Measurements from ENCODE around the gene ISG15.
A peak's percentile ranks its signal among the peaks of the same experiment; 100 is the strongest.
"Not testable (repeated sequence)": the region's sequence is repeated elsewhere in the genome, so short reads cannot be mapped to it uniquely, and the experiment has no call there.

Gene ISG15

GRCh38 chr1:972726-973458, 40.4 kb upstream of the ISG15 start:
- no peak overlapping the region for H3K4me3 ChIP-seq (ENCODE audit: low read depth, low read length)
- TF ChIP-seq, protein P1, sequence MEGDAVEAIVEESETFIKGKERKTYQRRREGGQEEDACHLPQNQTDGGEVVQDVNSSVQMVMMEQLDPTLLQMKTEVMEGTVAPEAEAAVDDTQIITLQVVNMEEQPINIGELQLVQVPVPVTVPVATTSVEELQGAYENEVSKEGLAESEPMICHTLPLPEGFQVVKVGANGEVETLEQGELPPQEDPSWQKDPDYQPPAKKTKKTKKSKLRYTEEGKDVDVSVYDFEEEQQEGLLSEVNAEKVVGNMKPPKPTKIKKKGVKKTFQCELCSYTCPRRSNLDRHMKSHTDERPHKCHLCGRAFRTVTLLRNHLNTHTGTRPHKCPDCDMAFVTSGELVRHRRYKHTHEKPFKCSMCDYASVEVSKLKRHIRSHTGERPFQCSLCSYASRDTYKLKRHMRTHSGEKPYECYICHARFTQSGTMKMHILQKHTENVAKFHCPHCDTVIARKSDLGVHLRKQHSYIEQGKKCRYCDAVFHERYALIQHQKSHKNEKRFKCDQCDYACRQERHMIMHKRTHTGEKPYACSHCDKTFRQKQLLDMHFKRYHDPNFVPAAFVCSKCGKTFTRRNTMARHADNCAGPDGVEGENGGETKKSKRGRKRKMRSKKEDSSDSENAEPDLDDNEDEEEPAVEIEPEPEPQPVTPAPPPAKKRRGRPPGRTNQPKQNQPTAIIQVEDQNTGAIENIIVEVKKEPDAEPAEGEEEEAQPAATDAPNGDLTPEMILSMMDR (conservative IDR thresholded peaks at IDR 0.05; ENCODE audit: low read depth, low read length), result no peak
- no peak for DNase-seq (ENCODE audit: low read depth)

DNA sequence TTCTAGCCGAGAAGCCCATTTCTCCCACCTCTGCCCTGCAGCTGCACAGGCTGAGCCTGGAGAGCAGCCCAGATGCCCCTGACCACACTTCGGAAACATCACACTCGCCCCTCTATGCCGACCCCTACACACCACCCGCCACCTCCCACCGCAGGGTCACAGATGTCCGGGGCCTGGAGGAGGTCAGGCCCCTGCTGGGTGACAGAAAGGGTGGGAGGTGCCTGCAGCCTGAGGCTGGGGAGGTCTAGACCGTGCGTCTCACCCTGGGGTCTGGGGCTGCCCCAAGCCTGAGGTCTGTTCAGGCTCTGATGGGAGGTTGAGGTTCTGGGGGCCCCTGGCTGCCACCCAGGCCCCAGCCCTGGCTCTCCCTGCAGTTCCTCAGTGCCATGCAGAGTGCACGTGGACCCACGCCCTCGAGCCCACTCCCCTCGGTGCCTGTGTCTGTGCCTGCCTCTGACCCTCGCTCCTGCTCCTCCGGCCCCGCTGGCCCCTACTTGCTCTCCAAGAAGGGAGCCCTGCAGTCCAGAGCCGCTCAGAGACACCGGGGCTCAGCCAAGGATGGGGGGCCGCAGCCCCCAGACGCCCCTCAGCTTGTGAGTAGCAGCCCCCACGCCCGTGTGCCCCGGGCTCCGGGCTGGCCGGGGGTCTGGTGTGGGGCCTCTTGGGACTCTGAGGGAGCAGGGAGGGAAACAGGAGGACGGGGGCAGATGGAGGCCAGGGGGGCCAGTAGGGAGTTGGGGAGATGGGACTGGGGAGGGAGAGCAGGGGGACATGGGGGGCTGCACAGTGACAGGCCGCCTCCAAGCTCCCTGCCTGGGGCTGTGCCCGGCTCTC, 39.6 kb upstream of the ISG15 start:
- TF ChIP-seq, protein P1 (conservative IDR thresholded peaks at IDR 0.05; ENCODE audit: low read depth, low read length), result no peak
- DNase-seq (ENCODE audit: low read depth), result no peak

DNA sequence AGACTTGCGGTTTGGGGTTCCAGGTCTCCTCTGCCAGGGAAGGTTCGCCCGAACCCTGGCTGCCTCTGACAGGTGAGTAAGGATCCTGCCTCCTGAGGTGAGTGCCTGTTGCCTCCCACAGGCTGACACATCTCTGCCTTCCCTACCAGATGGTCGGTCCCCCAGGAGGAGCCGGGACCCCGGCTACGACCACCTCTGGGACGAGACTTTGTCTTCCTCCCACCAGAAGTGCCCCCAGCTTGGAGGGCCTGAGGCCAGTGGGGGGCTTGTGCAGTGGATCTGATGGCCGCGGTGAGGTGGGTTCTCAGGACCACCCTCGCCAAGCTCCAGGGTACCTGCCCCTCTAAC, 39.0 kb upstream of the ISG15 start:
- TF ChIP-seq, protein P1 (conservative IDR thresholded peaks at IDR 0.05; ENCODE audit: low read depth, low read length), result no peak
- H3K4me3 ChIP-seq (ENCODE audit: low read depth, low read length), result no peak overlapping the region
- no peak for DNase-seq (ENCODE audit: low read depth)

More for the DNA sequence above, 39.6 kb upstream of the ISG15 start:
- H3K4me3 ChIP-seq (ENCODE audit: low read depth, low read length), result no peak overlapping the region

- TF ChIP-seq, protein P1 (conservative IDR thresholded peaks at IDR 0.05; ENCODE audit: low read depth, low read length), result no peak
- no peak for DNase-seq (ENCODE audit: low read depth)
- no peak overlapping the region for H3K4me3 ChIP-seq (ENCODE audit: low read depth, low read length)
These were observed 38.5 kb upstream of the ISG15 start for GRCh38 chr1:974687-975328.

DNA sequence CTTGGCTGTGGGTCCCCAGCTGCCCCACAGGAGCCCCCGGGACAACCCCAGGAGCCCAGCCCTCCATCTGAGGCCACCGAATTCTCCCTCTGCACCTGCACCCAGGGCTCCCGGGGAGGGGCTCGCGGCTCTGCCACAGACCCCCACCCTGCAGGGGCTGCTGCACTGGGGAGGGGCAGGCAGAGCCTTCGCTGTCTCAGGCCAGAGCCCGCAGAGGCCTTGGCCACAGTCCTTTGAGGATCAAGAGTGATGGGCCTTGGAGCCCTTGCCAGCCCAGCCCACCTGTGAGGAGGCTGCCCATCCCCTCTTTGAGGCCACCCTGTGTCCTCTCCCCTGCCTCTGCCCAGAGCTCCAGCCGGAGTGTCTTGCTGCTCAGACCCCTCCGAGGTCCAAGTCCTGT, 37.9 kb upstream of the ISG15 start:
- H3K4me3 ChIP-seq (ENCODE audit: low read depth, low read length), result no peak overlapping the region

DNA sequence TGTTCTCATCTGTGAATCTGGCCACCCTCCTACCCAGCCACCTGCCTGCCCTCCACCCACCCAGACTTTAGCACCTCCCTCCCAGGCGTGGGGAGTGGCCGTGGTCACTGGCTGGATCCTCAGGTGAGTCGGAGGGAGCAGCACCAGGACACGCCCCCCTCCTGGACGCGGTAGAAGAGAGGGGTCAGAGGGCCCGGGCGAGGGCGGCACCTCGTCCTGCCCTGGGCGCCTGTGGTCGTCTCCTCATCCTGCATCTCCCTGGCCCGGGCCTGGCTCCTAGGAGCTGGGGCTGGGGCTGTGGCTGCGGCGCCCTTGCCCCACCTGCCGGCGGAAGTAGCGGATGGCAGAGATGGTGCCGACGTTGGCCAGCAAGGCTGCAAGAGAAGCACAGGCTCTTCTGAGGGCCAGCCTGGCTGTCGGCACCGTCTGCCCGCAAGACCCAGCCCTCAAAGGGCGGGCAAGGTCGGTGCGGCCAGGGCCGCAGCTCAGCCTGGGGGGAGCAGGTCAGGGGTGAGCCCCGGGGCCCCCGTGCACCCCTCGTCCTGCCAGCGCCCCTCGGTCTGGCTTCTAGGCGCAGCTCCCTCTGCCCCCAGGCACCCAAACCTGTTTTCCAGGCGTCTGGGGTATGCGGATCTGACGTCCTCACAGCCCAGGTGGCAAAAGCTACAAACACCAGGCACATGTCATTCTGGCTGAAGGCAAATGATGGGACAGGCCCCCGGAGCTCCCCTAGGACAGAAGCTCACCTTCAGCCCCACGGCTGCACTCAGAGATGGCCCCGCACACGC, 37.2 kb upstream of the ISG15 start:
- TF ChIP-seq, protein P1 (conservative IDR thresholded peaks at IDR 0.05; ENCODE audit: low read depth, low read length), result peak; percentile 62
- peak; percentile 42 for DNase-seq (ENCODE audit: low read depth)
- no peak overlapping the region for H3K4me3 ChIP-seq (ENCODE audit: low read depth, low read length)

More for the DNA sequence above, 37.9 kb upstream of the ISG15 start:
- no peak for DNase-seq (ENCODE audit: low read depth)
- TF ChIP-seq, protein P1 (conservative IDR thresholded peaks at IDR 0.05; ENCODE audit: low read depth, low read length), result no peak

- not testable (repeated sequence) for H3K4me3 ChIP-seq (ENCODE audit: low read depth, low read length); DNase-seq (ENCODE audit: low read depth)
These were observed 36.5 kb upstream of the ISG15 start for GRCh38 chr1:976791-977190.

Data from choroid plexus epithelial cell (primary cell).